ENCODE measurements around the gene NUDCD3.

The NUDCD3 gene

GRCh38 chr7:44470135-44470479 lies 20.4 kb downstream of the NUDCD3 start:
- no peak overlapping the region for H3K4me3 ChIP-seq (ENCODE audit: low read length)
- no peak for DNase-seq (ENCODE audit: low read depth)

GRCh38 chr7:44469461-44470134 lies 20.9 kb downstream of the NUDCD3 start:
- no peak for TF ChIP-seq CTCF (conservative IDR thresholded peaks at IDR 0.05; ENCODE audit: low read length)
- DNase-seq (ENCODE audit: low read depth), result no peak
- no peak overlapping the region for H3K4me3 ChIP-seq (ENCODE audit: low read length)

More at GRCh38 chr7:44470135-44470479, 20.4 kb downstream of the NUDCD3 start:
- TF ChIP-seq CTCF (conservative IDR thresholded peaks at IDR 0.05; ENCODE audit: low read length), result no peak

- TF ChIP-seq CTCF (conservative IDR thresholded peaks at IDR 0.05; ENCODE audit: low read length), result no peak
- no peak overlapping the region for H3K4me3 ChIP-seq (ENCODE audit: low read length)
- no peak for DNase-seq (ENCODE audit: low read depth)
Observed at GRCh38 chr7:44467217-44467548, 23.3 kb downstream of the NUDCD3 start.

GRCh38 chr7:44466300-44467216 lies 23.9 kb downstream of the NUDCD3 start:
- H3K4me3 ChIP-seq (ENCODE audit: low read length), result no peak overlapping the region
- DNase-seq (ENCODE audit: low read depth), result peak; percentile 38
- TF ChIP-seq CTCF (conservative IDR thresholded peaks at IDR 0.05; ENCODE audit: low read length), result no peak

GRCh38 chr7:44465490-44465889 lies 25.0 kb downstream of the NUDCD3 start:
- no peak for TF ChIP-seq CTCF (conservative IDR thresholded peaks at IDR 0.05; ENCODE audit: low read length)

GRCh38 chr7:44463169-44463808 lies 27.2 kb downstream of the NUDCD3 start:
- no peak for DNase-seq (ENCODE audit: low read depth)
- TF ChIP-seq CTCF (conservative IDR thresholded peaks at IDR 0.05; ENCODE audit: low read length), result peak; percentile 42
- no peak overlapping the region for H3K4me3 ChIP-seq (ENCODE audit: low read length)

More at GRCh38 chr7:44465490-44465889, 25.0 kb downstream of the NUDCD3 start:
- no peak overlapping the region for H3K4me3 ChIP-seq (ENCODE audit: low read length)
- no peak for DNase-seq (ENCODE audit: low read depth)

All from AG10803 (cell line).